SKM-1 (cell line): Measurements from ENCODE around the gene KCTD10.

ENCODE experiments used
- DNase-seq: peaks from one replicate; lab custom pipeline; 2025; ENCODE audit not compliant: unreplicated experiment; lab: John Stamatoyannopoulos, UW

The KCTD10 gene, protein sequence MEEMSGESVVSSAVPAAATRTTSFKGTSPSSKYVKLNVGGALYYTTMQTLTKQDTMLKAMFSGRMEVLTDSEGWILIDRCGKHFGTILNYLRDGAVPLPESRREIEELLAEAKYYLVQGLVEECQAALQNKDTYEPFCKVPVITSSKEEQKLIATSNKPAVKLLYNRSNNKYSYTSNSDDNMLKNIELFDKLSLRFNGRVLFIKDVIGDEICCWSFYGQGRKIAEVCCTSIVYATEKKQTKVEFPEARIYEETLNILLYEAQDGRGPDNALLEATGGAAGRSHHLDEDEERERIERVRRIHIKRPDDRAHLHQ

DNA sequence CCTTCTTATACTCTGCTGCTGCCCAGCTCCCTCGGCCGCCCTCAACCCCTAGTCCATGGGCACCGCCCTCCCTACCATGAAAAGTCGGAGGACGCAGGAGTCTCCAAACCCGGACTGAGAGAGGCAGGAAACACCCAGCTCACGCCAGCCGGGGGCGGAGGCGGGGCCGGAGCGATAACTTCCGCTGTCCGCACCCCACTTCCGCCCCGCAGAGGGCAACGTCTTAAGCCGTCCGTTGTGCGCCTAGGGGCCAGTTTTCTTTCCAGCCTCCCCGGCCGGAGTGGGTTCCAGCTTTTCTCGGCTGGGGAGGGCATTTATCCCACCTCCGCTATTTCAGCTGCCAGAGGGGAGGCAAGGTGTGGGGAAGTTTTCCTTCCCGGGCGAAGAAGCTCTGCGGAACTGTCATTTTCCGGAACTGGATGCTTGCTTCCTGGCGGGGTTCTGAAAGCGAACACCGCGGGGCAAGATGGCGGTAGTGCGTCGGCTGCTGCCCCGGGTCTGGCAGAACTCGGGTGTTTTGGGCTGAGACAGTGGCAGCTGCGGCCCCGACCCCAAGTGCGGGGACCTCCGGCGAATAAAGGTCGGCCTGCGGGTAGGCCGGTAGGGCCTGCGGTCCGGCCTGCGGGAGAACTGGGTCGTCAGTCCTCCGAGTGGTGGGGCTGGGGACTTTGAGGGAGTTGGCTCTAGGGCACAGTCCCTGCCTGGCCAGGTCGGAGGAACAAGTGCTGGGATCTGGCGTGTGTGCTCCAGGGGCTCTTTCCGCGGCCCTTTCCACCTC, at the start of gene KCTD10, which contains the start of gene UBE3B:
KCTD10 (minus strand) TSS at position 116 of the 778 bp plus-strand sequence; CDS start at position 78, 38 bp downstream.
UBE3B (plus strand) TSS at position 450 of the 778 bp plus-strand sequence. CDS start 5,918 bp downstream, outside the sequence.
- DNase-seq, result peak; percentile 15

DNA sequence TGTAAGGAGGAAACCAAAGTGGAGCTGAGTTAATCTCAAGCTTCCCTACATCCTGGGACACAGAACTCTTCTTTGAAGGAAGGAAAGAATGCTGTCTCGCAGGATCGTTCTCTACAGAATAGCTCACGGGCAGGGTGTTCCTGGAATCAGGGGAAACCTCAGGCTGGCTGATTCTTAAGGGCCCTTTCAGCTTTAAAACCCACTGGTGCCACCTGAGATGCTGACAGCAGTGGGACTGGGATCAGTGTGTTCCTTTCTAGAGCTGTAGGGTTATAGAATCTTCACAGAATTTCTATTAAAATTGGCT, 48.1 kb upstream of the KCTD10 start:
- no peak for DNase-seq

DNA sequence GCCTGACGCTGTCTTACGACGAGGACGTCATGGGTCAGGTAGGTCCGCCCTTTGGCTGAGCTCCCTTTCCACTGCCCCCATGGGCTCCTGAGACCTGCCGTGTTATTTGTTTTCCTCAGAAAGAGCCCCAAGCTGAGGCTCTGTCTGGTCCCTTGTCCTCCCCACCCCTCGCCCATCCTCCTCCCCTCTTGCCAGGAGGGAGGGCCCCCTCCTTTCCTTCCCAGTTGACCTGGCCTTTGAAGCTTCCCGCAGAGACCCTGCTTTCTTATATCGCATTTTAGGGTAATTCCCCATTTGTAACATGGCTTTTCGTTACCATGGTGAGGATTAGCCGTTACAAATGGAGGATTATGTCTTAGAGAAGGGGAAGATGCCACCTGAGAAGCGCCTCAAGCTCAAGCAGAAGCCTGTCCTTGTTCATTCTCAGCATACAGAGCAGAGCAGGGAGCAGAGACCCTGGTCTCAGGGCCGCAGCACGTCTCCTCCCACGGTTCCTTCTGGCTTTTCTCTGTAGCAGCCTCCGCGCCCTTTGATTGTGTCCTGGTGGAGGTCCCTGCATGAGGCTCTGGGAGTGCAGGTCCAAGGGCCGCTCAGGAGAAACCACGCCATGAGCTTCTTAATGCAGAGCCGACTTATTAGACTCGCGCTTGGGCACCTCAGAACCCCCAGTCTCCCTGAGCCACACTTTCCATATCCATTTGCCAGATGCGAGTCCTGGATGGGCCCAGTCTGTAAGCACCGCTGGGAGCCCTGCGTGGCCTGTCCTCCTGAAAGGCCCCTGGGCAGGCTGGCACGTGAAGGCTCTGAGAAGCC, 47.6 kb upstream of the KCTD10 start:
- no peak for DNase-seq

DNA sequence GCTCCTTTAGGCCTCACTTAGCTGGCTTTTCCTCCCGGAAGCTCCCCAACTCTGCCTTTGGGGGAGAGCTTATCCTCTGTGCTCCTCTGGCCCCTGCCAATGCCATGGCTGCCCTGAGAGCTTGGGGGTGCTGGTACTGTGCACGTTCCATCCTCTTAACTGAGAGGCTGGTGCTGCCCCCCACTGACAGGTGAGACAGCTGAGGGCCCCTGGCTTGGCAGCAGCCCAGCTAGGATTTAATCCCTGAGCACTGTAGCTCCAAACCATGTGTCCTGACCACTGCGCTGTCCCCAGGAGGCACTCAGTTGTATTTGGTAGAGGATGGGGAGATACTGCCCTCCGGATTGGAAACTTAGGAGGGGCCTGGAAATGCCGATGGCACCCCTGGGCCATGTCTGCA, 46.4 kb upstream of the KCTD10 start:
- no peak for DNase-seq

DNA sequence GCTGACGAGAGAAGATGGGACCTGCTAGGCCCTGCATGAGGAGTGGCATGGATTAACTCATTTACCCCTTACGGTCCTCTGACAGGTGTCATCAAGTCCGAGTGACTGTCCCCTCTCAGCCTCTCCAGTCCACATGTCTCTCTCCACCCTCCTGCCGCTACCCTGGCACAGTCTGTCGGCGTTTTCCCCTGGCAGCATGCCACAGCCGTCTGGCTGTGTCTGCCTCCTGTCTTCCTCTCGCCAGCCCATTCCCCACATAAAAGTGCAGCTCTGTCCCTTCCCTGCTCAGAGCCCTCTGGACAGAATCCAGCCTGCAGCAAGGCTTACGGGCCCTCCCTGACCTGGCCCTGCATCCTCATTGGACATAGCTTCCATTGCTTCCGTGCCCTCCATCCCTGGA, 46.0 kb upstream of the KCTD10 start:
- no peak for DNase-seq

DNA sequence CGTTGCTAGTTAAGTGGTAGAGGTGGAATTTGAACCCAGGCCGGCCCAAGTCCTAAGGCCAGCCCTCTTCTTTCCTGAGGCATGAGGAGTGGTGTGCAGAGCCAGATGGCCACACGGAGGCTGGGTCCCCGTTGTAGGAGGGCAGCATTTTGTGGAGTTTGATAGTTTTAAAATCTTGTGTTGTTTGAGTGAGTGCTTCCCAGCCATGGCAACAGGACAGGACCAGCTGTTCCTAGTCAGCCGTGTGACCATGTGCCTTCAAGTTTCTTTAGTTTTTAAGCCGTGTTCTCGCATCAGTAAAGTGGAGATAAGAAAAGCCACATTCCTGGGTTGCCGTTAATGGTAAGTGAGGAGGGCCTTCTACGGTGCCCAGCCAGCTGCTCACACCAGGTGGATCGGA, 44.7 kb upstream of the KCTD10 start:
- no peak for DNase-seq

DNA sequence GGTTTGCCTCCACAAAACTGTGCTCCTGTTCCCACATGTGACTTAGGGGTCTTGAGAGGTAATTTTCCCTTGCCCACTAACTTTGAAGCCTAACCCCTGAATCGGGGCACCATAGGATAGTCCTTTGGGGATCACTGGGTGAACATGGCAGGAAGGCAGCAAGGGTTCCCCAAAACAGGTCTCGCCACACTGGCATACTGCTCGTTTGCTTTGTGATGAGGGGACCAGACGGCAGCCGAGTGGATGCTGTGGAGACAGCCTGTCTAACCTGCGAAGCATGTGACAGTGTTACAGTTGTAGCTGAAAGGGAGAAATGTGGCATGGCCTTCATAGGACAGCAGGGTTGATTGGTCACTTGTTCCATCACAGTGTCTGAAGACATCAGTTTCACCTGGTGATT, 42.7 kb upstream of the KCTD10 start:
- no peak for DNase-seq

DNA sequence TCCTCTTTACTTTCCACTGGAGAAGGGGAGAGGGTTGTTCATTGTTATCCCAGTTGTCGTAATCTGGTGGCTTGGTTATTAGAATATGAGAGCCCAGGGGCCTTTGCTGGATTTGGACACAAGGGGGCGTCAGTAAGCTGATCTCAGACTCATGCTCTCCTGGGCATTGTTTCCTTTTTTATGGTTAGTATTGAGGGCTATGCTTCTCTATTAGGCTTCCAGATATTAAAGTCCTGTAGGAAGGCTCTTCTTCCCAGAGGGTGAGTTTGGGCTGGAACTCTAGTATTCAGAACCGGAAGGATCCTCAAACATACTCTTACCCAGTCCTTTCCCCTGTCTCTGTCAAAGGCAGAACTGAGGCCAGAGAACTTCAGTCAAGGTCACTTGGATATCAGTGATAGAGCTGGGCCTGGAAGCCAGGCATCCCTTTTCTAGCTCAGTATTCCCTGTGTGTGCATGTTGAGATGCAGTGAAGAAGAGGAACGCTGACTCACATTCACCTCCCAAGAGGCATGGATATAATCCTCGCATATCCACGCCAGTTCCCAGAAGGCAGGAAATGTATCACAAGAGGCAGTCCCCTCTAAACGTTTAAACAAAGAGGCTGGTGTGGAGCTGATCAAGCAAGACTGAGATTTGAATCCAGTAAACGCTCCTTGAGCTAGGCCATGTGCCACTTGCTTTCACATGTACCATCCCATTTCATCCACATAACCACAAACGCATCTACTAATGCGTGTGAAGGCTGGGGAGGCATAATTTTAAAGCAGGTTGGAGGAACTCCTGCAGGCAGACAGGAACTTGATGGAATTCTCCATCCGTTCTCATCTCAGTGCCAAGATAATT, 41.9 kb upstream of the KCTD10 start:
- DNase-seq, result peak; percentile 2

DNA sequence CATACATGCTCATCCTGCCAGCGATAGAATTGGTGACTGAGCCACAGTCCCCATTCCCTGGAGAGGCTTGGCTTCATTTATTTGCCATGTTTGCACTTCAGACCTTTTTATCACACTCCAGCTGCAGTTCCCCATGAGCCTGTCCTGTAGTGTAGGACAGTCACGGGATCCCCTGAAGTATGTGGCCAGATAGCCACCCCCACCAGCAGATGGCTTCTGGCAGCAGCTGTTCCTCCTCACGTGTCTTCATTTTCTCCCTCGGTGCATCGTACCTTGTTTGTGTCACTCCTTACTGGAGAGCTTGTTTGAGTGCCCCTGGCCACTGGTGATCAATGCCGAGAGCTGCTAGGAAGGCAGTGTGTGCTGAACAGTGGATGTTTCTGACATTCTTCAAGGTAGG, 40.5 kb upstream of the KCTD10 start:
- no peak for DNase-seq

DNA sequence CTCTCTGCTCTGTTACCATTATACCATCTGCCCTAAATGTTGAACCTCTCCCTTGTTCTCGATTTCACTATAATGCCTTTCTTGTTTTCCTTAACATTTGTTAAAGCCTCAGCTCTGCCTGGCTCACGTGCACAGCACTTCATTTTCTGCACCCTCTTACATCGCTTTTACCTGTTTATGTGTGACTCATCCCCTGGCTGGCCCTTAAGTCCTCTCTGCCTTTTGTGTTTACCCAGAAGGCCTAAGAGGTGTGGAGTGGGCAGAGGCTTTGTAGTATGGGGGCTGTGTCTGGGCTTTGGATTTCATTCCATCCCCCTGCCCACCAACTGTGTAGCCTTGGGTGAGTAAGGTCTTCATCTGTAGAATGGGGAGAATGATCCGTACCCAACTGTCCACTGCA, 36.9 kb upstream of the KCTD10 start:
- no peak for DNase-seq

DNA sequence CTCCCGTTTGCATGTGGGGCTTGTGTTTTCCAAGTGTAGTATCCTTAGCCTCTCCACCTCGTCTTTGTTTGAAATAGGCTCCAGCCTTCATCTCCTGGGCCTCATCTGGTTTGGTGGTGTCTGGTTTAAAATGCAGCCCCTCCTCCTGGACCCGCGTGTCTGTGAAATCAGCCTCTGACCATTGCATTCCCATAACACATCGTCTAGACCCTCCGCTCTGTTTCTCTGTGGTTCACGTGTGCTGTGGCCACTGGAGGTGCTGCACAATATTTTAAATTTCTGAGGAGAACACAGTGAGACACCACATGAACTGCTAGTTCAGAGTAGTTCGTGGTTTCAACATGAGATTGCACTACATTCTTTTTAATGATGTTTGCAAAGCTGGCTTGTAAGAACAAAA, 36.0 kb upstream of the KCTD10 start:
- DNase-seq, result no peak

DNA sequence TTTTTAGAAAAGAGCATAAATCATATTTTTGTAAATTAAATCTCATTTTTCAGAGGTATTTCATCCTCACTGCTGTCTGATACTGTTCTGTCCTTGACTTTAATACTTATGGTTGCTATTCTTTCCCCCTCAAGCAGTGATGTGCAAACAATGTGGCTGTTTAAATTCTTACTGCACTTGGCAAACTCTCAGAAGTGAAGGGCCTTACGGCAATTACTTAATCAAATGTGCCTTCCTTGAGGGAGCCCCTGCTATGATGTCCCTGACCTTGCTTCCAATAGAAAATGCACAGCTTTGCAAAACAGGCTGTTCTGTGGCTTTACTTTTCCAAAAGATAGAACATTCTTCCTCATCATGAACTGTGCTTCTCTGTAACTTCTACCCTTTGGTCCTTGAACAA, 35.5 kb upstream of the KCTD10 start:
- no peak for DNase-seq

DNA sequence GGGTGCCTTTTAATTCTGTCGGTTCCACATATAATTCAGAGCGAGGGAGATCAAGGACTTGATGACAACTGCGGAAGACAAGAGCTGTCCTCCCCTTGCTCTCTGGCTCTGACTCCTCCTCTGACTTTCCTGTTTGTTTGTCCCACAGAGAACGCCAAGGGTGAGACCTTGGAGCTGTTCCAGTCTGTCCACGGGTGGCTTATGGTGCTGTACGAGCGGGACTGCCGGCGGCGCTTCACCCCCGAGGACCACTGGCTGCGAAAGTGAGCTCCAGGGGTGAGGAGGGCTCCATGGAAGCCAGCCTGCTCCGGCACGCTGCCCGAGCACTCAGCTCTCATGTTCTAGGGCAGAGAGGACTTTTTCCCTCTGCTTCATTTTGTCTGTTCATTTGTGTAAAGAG, 33.1 kb upstream of the KCTD10 start:
- no peak for DNase-seq

DNA sequence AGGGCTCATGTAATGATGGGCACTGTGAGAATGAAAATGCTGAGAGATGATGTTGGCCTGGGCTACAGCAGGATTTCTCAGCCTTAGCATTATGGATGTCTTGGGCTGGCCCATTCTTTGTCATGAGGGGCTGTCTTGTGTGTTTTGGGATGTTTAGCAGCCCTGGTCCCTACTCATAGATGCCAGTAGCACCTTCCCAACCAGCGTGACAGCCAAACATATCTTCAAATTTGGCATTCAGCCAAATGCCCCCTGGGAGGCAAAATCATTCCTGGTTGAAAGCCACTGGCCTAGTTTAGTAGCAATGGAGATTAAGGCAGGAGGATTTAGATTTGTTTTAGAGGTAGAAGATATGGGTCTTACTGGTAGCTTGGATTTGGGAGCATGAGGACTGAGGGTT, 27.0 kb upstream of the KCTD10 start:
- DNase-seq, result no peak

DNA sequence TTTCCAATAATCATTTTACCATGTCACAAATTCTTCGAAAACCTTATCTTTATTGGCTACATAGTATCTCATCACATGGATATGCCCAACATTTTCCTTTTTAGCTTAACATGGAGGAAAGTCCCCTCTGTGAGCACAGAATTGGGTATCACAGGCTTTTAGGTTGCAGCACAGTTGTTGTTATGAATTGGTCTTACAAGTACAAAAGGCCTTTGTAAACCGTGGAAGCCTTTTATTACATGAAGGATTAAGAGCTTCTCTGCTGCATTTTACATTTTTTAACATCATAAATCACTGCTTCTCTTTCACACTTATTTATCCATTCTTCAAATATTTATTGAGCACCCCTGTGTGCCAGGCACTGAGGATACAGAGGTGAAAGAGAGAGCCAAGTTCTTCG, 26.5 kb upstream of the KCTD10 start:
- DNase-seq, result no peak

DNA sequence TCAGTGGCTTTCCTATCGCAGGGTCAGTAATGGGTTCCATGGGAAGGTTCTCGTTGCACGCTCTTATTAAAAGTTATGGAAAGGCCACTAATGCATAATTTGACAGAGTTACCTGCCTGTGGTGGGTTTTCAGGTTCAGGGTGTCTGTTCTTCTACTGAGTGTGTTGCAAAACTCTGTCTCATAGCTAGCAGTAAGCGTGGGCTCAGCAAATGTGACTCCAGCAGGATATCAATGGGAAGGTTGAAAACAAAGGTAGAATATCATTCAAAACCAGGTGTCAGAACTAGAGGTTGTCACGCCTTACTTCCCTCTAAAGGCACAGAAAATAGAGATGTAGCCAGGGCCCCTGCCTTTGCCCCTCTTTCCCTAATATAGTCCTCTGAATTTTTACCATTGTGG, 25.2 kb upstream of the KCTD10 start:
- DNase-seq, result no peak

DNA sequence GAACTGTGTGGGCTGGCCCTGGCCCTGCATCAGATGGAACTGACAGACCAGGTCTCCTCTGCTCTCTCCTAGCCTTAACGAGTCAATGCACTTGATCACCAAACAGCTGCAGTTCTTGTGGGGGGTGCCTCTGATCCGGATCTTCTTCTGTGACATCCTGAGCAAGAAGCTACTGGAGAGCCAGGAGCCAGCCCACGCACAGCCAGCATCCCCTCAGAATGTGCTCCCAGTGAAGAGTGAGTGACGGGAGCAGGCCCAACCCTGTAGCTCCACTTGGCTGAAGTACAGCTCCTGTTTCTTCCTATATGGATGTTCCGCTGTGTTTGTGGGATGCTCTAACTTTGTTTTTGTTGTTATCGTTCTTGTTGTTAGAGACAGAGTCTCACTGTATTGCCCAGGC, 24.2 kb upstream of the KCTD10 start:
- no peak for DNase-seq

DNA sequence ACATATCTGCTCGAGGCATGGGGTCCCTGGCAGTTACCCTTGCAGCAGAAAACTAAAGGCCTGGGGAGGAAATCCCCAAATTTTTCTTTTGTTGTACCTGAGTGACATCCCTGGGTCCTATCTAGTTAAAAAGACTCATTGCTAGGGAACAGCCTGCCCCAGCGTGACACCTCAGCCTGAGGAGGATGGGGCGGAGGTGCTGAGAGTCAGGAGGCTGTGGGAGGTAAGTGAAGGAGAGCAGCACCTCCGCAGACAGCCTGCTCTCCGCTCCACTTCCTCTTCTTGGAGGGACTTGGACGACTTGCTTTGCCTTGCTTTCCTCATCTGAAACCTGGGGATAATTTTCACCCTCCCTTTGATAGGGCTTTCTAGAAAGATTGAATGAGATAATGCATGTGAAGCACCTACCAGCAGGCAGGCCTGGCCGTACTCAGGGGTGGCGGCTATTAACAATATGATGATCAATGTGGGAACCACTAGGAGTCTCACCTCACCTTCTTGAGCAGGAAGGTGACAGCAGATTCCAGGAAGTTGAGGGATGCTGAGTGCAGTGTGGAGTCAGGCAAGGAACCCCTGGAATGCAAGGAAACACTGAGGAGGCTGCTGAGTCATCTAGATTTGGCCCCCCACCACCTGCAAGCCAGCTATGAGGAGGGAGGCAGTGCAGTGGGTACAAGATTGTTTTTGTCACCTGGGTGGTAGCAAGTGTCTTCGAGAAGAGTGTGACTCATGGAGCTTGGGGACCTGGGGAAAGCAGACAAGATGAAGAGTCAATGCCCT, 23.5 kb upstream of the KCTD10 start:
- DNase-seq, result no peak

DNA sequence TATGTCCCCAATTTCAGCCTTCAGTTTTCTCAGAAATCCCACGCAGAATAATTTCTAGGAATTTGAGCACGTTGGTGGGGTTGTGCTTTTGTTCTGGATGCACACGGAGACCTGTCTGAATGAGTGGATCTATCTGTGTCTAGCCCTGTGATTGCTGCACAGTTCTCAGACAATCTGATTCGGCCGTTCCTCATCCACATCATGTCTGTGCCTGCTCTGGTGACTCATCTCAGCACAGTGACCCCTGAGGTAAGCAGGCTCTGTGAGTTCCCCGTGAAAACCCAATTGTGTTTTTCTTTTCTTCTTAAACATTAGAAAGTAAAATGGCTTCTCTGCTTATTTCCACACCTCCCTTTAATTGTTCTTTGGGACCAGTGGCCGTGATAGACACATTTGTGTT, 20.6 kb upstream of the KCTD10 start:
- DNase-seq, result no peak

DNA sequence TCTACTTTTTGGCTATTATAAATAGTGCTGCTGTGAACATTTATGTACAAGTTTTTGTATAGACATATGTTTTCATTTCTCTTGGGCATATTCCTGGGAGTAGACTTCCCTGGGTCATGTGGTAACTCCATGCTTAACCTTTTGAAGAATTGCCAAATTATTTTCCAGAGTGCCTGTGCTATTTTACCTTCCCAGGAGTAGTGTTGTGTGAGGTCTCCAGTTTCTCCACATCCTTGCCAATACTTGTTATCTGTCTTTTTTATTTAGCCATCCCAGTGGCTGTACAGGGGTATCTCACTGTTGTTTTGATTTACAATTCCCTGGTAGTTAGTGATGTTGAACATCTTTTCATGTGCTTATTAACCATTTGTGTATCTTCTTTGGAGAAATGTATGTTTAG, 19.2 kb upstream of the KCTD10 start:
- DNase-seq, result no peak
